Breast epithelium (tissue), 3 donors: ENCODE results near the gene NRCAM.

Experiments
- POLR2A ChIP-seq: fragments of 450-650 bp; IDR thresholded peaks from one replicate; pipeline ENCODE4 v1.6.1; 2016; ENCODE audit warnings: antibody characterized with exemption, mild to moderate bottlenecking, moderate library complexity
- POLR2AphosphoS5 ChIP-seq, 3 donors: sonication (generic); formaldehyde crosslinking; IDR thresholded peaks; one replicate each; pipeline ENCODE4 v1.6.1; 2017; ENCODE audit warnings: antibody characterized with exemption in 3 of 3
- TF ChIP-seq, protein P1 (sequence below), 3 donors: fragments of 450-650 bp; IDR thresholded peaks; one replicate each; pipeline ENCODE4 v1.5.1; 2016 to 2017; ENCODE audit warnings: antibody characterized with exemption in 3 of 3, mild to moderate bottlenecking in 3 of 3, moderate library complexity in 3 of 3

DNA sequence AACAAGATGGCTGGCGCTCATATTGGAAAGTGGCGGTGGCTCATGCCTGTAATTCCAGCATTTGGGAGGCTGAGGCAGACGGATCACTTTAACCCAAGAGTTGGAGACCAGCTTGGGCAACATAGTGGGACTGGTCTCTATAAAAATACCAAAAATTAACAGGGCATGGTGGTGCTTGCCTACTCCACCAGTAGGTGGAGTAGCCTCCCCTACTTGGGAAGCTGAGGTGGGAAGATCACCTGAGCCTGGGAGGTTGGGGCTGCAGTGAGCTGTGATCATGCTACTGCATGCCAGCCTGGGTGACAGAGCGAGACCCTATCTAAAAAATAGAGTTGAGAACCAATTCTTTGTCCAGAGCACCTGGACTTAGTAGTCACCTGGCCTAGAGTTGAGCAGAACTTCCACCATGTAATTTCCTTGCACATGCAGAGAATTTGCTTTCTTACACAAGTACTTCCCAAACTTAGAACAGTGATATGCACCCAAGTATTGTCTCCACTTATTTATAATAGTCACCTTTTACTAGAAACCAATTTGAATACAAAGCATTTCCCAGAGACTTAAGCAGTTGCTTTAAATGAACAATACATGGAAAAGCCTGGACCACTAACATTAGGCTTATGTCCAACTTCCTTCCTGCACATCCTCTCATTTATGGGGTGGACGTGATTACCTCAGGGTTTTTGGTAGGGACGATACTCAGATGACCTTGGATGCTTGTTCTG is 342.0 kb downstream of the NRCAM start:
- no peak for TF ChIP-seq POLR2A
- TF ChIP-seq, protein P1, sequence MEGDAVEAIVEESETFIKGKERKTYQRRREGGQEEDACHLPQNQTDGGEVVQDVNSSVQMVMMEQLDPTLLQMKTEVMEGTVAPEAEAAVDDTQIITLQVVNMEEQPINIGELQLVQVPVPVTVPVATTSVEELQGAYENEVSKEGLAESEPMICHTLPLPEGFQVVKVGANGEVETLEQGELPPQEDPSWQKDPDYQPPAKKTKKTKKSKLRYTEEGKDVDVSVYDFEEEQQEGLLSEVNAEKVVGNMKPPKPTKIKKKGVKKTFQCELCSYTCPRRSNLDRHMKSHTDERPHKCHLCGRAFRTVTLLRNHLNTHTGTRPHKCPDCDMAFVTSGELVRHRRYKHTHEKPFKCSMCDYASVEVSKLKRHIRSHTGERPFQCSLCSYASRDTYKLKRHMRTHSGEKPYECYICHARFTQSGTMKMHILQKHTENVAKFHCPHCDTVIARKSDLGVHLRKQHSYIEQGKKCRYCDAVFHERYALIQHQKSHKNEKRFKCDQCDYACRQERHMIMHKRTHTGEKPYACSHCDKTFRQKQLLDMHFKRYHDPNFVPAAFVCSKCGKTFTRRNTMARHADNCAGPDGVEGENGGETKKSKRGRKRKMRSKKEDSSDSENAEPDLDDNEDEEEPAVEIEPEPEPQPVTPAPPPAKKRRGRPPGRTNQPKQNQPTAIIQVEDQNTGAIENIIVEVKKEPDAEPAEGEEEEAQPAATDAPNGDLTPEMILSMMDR (IDR thresholded peaks at IDR 0.05) = no peak
- TF ChIP-seq POLR2AphosphoS5 (IDR thresholded peaks at IDR 0.05) = no peak
